ENCODE data around the gene SNX8. TPM values are rescaled to one million over a fixed set of nuclear protein-coding genes. Genes with fewer than 3 reads are reported as not detected.

Gene SNX8, protein sequence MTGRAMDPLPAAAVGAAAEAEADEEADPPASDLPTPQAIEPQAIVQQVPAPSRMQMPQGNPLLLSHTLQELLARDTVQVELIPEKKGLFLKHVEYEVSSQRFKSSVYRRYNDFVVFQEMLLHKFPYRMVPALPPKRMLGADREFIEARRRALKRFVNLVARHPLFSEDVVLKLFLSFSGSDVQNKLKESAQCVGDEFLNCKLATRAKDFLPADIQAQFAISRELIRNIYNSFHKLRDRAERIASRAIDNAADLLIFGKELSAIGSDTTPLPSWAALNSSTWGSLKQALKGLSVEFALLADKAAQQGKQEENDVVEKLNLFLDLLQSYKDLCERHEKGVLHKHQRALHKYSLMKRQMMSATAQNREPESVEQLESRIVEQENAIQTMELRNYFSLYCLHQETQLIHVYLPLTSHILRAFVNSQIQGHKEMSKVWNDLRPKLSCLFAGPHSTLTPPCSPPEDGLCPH
- polyA plus RNA-seq (2013): 8.7 TPM

DNA sequence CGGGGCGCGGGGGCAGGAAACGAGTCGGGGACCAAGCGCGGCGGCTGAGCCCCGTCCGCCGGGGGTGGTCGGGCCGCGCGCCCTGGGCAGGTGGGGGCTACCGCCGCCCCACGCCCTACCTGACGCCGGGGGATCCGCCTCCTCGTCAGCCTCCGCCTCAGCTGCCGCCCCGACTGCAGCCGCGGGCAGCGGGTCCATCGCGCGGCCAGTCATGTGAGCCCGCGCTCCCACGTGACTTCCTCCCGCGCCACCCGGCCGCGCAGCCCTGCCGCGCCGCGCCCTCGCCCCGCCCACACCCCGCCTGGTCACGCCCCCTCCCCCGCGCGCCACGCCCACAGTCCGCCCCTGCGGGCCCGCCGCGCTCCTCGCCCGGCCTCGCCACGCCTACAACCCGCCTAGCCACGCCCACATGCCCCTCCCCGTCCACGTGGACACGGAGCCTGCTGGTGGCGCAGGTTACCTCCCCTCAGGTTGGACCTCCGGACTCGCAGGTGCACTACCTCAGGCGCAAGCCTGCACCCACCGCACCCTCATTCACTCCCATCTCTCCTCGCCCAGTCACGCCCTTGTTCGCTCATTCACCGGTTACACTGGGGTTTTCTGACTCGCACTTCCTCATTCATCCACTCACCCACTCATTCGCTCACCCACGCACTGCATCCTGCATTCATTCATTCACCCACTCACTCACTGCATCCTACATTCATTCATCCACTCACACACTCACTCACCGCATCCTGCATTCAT, at the start of gene SNX8:
TSS of gene SNX8 (minus strand) at position 233 of the 747 bp plus-strand sequence. CDS start at position 213, 20 bp downstream.
- ChIA-PET POLR2A (interaction anchor here (0.7 kb wide), 1 partner anchor 10 kb away, joined by 4 read pairs; no protein-coding TSS in a partner anchor), CTCF (no interaction called here)
- WGBS (ENCODE audit: insufficient coverage): under 1% methylated on average over 67 of the region's 78 CpGs
- Histone ChIP-seq H3K27me3 (replicated peaks in 2 of 5; ENCODE audit: control insufficient read depth in 4 of 5, insufficient read depth in 5 of 5, low read length in 4 of 5) (no peaks in the 10 kb centered on the region), H3K4me3 (ENCODE audit: control insufficient read depth in 1 of 7, extremely low read depth in 1 of 7, insufficient read depth in 4 of 7, low read depth in 2 of 7, low read length in 6 of 7) (peak within 1 kb of the TSS; percentile 54 to 90 (median 68)), H3K4me1 (ENCODE audit: control extremely low read depth in 1 of 4, control insufficient read depth in 4 of 4, insufficient read depth in 4 of 4, low read length in 3 of 4) (peaks cover 2 to 33% (median 12%) of the 10 kb centered on the region in 4 experiments), H3K36me3 (ENCODE audit: control insufficient read depth in 4 of 4, insufficient read depth in 4 of 4, low read length in 3 of 4) (peaks cover 0 to 5% (median 0%) of the 10 kb centered on the region in 4 experiments), H3K9me3 (ENCODE audit: control extremely low read depth in 1 of 5, control insufficient read depth in 4 of 5, insufficient read depth in 2 of 5, low read depth in 1 of 5, low read length in 4 of 5) (no peaks in the 10 kb centered on the region), H3K27ac (ENCODE audit: insufficient read depth in 1 of 2, low read depth in 1 of 2, low read length in 2 of 2, poor library complexity in 1 of 2, severe bottlenecking in 2 of 2) (peak within 1 kb of the TSS in 1 of 2 experiments; percentile 34)
- peak; percentile 87 to 96 (median 93) for DNase-seq

- CTCF ChIA-PET: no interaction called here
- Histone ChIP-seq H3K4me1 (ENCODE audit: control extremely low read depth in 1 of 4, control insufficient read depth in 4 of 4, insufficient read depth in 4 of 4, low read length in 3 of 4) (peaks cover 0 to 11% (median 2%) of the 10 kb centered on the region in 4 experiments), H3K27me3 (replicated peaks in 2 of 5; ENCODE audit: control insufficient read depth in 4 of 5, insufficient read depth in 5 of 5, low read length in 4 of 5) (no peaks in the 10 kb centered on the region), H3K9me3 (ENCODE audit: control extremely low read depth in 1 of 5, control insufficient read depth in 4 of 5, insufficient read depth in 2 of 5, low read depth in 1 of 5, low read length in 4 of 5) (no peaks in the 10 kb centered on the region), H3K4me3 (ENCODE audit: control insufficient read depth in 1 of 7, extremely low read depth in 1 of 7, insufficient read depth in 4 of 7, low read depth in 2 of 7, low read length in 6 of 7) (no peak overlapping the region), H3K36me3 (ENCODE audit: control insufficient read depth in 4 of 4, insufficient read depth in 4 of 4, low read length in 3 of 4) (peaks cover 5 to 88% (median 59%) of the 10 kb centered on the region in 4 experiments), H3K27ac (ENCODE audit: insufficient read depth in 1 of 2, low read depth in 1 of 2, low read length in 2 of 2, poor library complexity in 1 of 2, severe bottlenecking in 2 of 2) (no peak overlapping the region)
- no peak for DNase-seq
- WGBS (ENCODE audit: insufficient coverage): 96% methylated on average over 27 of the region's 27 CpGs
- POLR2A ChIA-PET: interaction anchor here (0.7 kb wide), 1 partner anchor 784 kb away, joined by 3 read pairs; no protein-coding TSS in a partner anchor
Observed at GRCh38 chr7:2362385-2363088, 48.3 kb upstream of the SNX8 start.

DNA sequence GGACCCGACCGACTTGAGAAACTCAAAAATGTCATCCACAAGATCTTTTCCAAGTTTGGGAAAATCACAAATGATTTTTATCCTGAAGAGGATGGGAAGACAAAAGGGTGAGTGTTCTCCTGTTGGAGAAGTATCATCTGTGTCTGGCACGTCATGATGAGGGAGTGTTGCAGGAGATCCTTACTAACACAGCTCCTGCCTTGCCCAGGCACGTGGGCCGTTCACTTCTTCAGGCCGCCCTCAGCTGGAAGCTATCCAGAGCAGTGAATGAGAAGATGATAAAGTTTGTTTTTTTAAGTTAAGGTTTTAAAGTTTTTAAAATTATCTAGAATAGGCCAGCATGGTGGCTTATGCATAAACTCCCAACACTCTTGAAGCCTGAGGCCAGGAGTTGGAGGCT, 46.6 kb upstream of the SNX8 start:
- Histone ChIP-seq H3K27ac (ENCODE audit: insufficient read depth in 1 of 2, low read depth in 1 of 2, low read length in 2 of 2, poor library complexity in 1 of 2, severe bottlenecking in 2 of 2) (no peak overlapping the region), H3K4me3 (ENCODE audit: control insufficient read depth in 1 of 7, extremely low read depth in 1 of 7, insufficient read depth in 4 of 7, low read depth in 2 of 7, low read length in 6 of 7) (no peak overlapping the region), H3K36me3 (ENCODE audit: control insufficient read depth in 4 of 4, insufficient read depth in 4 of 4, low read length in 3 of 4) (peaks cover 4 to 82% (median 46%) of the 10 kb centered on the region in 4 experiments), H3K4me1 (ENCODE audit: control extremely low read depth in 1 of 4, control insufficient read depth in 4 of 4, insufficient read depth in 4 of 4, low read length in 3 of 4) (peaks cover 5 to 29% (median 17%) of the 10 kb centered on the region in 4 experiments), H3K9me3 (ENCODE audit: control extremely low read depth in 1 of 5, control insufficient read depth in 4 of 5, insufficient read depth in 2 of 5, low read depth in 1 of 5, low read length in 4 of 5) (no peaks in the 10 kb centered on the region), H3K27me3 (replicated peaks in 2 of 5; ENCODE audit: control insufficient read depth in 4 of 5, insufficient read depth in 5 of 5, low read length in 4 of 5) (no peaks in the 10 kb centered on the region)
- ChIA-PET CTCF (interaction anchor here (1.5 kb wide), 1 partner anchor 48 kb away, joined by 3 read pairs; no protein-coding TSS in a partner anchor), POLR2A (no interaction called here)
- no peak for DNase-seq
- WGBS (ENCODE audit: insufficient coverage): 92% methylated on average over 2 of the region's 6 CpGs

- H3K36me3 ChIP-seq (ENCODE audit: control insufficient read depth in 4 of 4, insufficient read depth in 4 of 4, low read length in 3 of 4): peaks cover 4 to 71% (median 38%) of the 10 kb centered on the region in 4 experiments
- no peaks in the 10 kb centered on the region for H3K9me3 ChIP-seq (ENCODE audit: control extremely low read depth in 1 of 5, control insufficient read depth in 4 of 5, insufficient read depth in 2 of 5, low read depth in 1 of 5, low read length in 4 of 5)
- H3K4me1 ChIP-seq (ENCODE audit: control extremely low read depth in 1 of 4, control insufficient read depth in 4 of 4, insufficient read depth in 4 of 4, low read length in 3 of 4): peaks cover 7 to 35% (median 23%) of the 10 kb centered on the region in 4 experiments
- ChIA-PET POLR2A (no interaction called here), CTCF (interaction anchor here (1.5 kb wide), 1 partner anchor 110 kb away, joined by 7 read pairs; no protein-coding TSS in a partner anchor)
- no peak overlapping the region for H3K27ac ChIP-seq (ENCODE audit: insufficient read depth in 1 of 2, low read depth in 1 of 2, low read length in 2 of 2, poor library complexity in 1 of 2, severe bottlenecking in 2 of 2)
- WGBS (ENCODE audit: insufficient coverage): 99% methylated on average over 7 of the region's 11 CpGs
- DNase-seq: no peak
- H3K27me3 ChIP-seq (replicated peaks in 2 of 5; ENCODE audit: control insufficient read depth in 4 of 5, insufficient read depth in 5 of 5, low read length in 4 of 5): no peaks in the 10 kb centered on the region
- H3K4me3 ChIP-seq (ENCODE audit: control insufficient read depth in 1 of 7, extremely low read depth in 1 of 7, insufficient read depth in 4 of 7, low read depth in 2 of 7, low read length in 6 of 7): no peak overlapping the region
Observed at GRCh38 chr7:2359610-2360009, 45.4 kb upstream of the SNX8 start.

DNA sequence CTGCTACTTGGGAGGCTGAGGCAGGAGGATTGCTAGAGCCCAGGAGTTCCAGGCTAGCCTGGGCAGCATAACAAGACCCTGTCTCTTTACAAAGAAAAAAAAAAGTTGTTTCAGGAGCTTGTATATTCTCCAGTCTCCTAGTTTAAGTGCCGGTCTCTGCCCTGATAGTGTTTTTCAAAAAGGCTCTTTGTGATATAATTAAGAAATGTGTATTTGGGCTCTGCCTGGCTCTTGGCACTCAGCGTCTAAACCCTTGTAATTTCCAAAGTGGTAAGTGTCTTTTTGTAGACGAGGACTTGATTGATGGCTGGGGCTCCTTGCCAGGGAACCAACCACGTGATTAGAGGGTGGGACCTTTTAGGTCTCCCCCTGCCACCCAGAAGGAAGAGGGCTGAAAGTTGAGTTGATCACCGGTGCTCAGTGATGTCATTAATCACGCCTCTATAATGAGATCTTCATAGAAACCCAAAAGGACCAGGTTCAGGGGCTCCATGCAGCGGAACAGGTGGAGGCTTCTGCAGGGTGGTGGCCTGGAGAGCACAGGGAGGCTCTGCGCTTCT, 44.8 kb upstream of the SNX8 start:
- 68% methylated on average over 7 of the region's 8 CpGs for WGBS (ENCODE audit: insufficient coverage)
- Histone ChIP-seq H3K27me3 (replicated peaks in 2 of 5; ENCODE audit: control insufficient read depth in 4 of 5, insufficient read depth in 5 of 5, low read length in 4 of 5) (no peaks in the 10 kb centered on the region), H3K27ac (ENCODE audit: insufficient read depth in 1 of 2, low read depth in 1 of 2, low read length in 2 of 2, poor library complexity in 1 of 2, severe bottlenecking in 2 of 2) (peak overlapping the region in 1 of 2 experiments; percentile 15), H3K4me1 (ENCODE audit: control extremely low read depth in 1 of 4, control insufficient read depth in 4 of 4, insufficient read depth in 4 of 4, low read length in 3 of 4) (peaks cover 7 to 35% (median 23%) of the 10 kb centered on the region in 4 experiments), H3K4me3 (ENCODE audit: control insufficient read depth in 1 of 7, extremely low read depth in 1 of 7, insufficient read depth in 4 of 7, low read depth in 2 of 7, low read length in 6 of 7) (no peak overlapping the region), H3K36me3 (ENCODE audit: control insufficient read depth in 4 of 4, insufficient read depth in 4 of 4, low read length in 3 of 4) (peaks cover 4 to 65% (median 33%) of the 10 kb centered on the region in 4 experiments), H3K9me3 (ENCODE audit: control extremely low read depth in 1 of 5, control insufficient read depth in 4 of 5, insufficient read depth in 2 of 5, low read depth in 1 of 5, low read length in 4 of 5) (no peaks in the 10 kb centered on the region)
- peak in 2 of 3 donors; percentile 26 to 37 for DNase-seq
- POLR2A ChIA-PET: no interaction called here
- CTCF ChIA-PET: interaction anchor here (0.7 to 1.5 kb wide), 3 partner anchors 11 to 110 kb away, joined by 3 to 7 read pairs (median 3); no protein-coding TSS in a partner anchor

- no peak overlapping the region for H3K4me3 ChIP-seq (ENCODE audit: control insufficient read depth in 1 of 7, extremely low read depth in 1 of 7, insufficient read depth in 4 of 7, low read depth in 2 of 7, low read length in 6 of 7)
- H3K36me3 ChIP-seq (ENCODE audit: control insufficient read depth in 4 of 4, insufficient read depth in 4 of 4, low read length in 3 of 4): peaks cover 4 to 52% (median 22%) of the 10 kb centered on the region in 4 experiments
- H3K9me3 ChIP-seq (ENCODE audit: control extremely low read depth in 1 of 5, control insufficient read depth in 4 of 5, insufficient read depth in 2 of 5, low read depth in 1 of 5, low read length in 4 of 5): no peaks in the 10 kb centered on the region
- ChIA-PET POLR2A (no interaction called here), CTCF (interaction anchor here (0.8 to 1.4 kb wide), 4 partner anchors 8 to 1187 kb away, joined by 3 to 4 read pairs (median 4); no protein-coding TSS in a partner anchor)
- no peak for DNase-seq
- peak overlapping the region in 1 of 2 experiments; percentile 100 for H3K27ac ChIP-seq (ENCODE audit: insufficient read depth in 1 of 2, low read depth in 1 of 2, low read length in 2 of 2, poor library complexity in 1 of 2, severe bottlenecking in 2 of 2)
- H3K27me3 ChIP-seq (replicated peaks in 2 of 5; ENCODE audit: control insufficient read depth in 4 of 5, insufficient read depth in 5 of 5, low read length in 4 of 5): no peaks in the 10 kb centered on the region
- peaks cover 11 to 45% (median 32%) of the 10 kb centered on the region in 4 experiments for H3K4me1 ChIP-seq (ENCODE audit: control extremely low read depth in 1 of 4, control insufficient read depth in 4 of 4, insufficient read depth in 4 of 4, low read length in 3 of 4)
- WGBS (ENCODE audit: insufficient coverage): 78% methylated on average over 3 of the region's 6 CpGs
Observed at GRCh38 chr7:2357571-2357970, 43.3 kb upstream of the SNX8 start.

Measured in common myeloid progenitor, CD34-positive (primary cell).